Prostate gland (tissue), 2 donors: ENCODE measurements around the gene ATP5F1E.

Experiments
- CTCF ChIP-seq, 4 experiments: fragments of 200-600 bp in 2 of 4; fragments of 450-650 bp in 2 of 4; sonication (generic) in 2 of 4; IDR thresholded peaks; 1 replicate in 3 of 4; 2 replicates in 1 of 4; pipeline ENCODE4 v1.5.1; 2016 to 2019; ENCODE audit warnings: antibody characterized with exemption in 4 of 4, mild to moderate bottlenecking in 2 of 4, moderate library complexity in 2 of 4
- POLR2A ChIP-seq: fragments of 450-650 bp; IDR thresholded peaks from one replicate; pipeline ENCODE4 v1.6.1; 2016; ENCODE audit warnings: antibody characterized with exemption, mild to moderate bottlenecking

DNA sequence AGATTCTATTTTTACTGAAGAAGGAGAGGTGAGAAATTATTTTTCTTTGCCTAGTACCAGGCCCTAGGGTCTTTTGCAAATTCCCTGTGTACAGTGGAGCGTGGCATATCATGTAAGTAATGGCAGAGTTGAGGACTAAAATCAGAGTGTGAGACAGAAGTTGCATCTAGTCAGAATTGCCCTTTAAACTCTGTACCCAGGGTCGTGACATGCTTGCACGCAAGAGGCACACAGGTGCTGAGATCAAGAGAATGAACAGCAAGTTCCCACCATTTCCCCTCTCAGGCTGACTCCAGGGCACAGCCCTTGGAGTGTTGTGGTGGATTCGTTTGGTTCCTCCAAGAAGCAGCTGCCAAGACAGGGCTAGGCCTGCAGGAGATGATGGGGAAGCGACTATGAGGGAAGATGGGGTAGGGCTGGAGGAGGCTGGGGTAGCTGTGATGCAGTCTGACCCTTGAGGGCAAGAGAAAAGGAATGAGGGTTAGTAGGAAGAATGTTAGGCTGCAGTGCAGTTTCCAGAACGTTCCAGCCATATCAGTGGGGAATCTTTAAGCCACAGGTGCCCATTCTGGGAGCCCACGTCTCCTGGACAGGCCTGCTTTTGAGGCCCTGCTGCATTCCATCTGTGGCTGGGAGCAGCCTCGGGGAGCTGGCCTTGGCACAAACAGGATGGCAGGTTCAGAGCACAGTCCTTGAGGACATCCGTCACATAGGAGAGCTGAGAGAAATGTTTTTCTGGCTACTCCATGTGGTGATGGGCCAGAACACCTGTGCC, 44.2 kb downstream of the ATP5F1E start:
- TF ChIP-seq POLR2A (no peak), CTCF (IDR thresholded peaks at IDR 0.05) (no peak)
